Mucosa of rectum (tissue), 2 donors: Measurements from ENCODE around the gene GPR158.

ENCODE experiments used
- H3K27ac ChIP-seq, 2 donors: one replicate each; pipeline ENCODE4 v1.7.0; 2013; ENCODE audit warnings: inconsistent platforms in 2 of 2, low read depth in 2 of 2, low read length in 2 of 2
- H3K27me3 ChIP-seq, 2 donors: one replicate each; pipeline ENCODE4 v1.7.0; 2013; ENCODE audit warnings: low read length in 2 of 2; ENCODE audit not compliant: control insufficient read depth in 2 of 2, insufficient read depth in 2 of 2
- H3K36me3 ChIP-seq, 2 donors: one replicate each; pipeline ENCODE4 v1.7.0; 2013; ENCODE audit warnings: low read length in 2 of 2; ENCODE audit not compliant: control insufficient read depth in 2 of 2, insufficient read depth in 2 of 2
- H3K4me1 ChIP-seq, 2 donors: one replicate each; pipeline ENCODE4 v1.7.0; 2013; ENCODE audit warnings: low read length in 2 of 2, mild to moderate bottlenecking in 1 of 2; ENCODE audit not compliant: control insufficient read depth in 2 of 2, insufficient read depth in 2 of 2
- H3K4me3 ChIP-seq, 2 donors: one replicate each; pipeline ENCODE4 v1.7.0; 2013; ENCODE audit warnings: low read length in 2 of 2
- H3K9ac ChIP-seq, 2 donors: one replicate each; pipeline ENCODE4 v1.7.0; 2013; ENCODE audit warnings: low read length in 2 of 2, low read depth in 1 of 2, mild to moderate bottlenecking in 1 of 2
- H3K9me3 ChIP-seq, 2 donors: one replicate each; pipeline ENCODE4 v1.7.0; 2013; ENCODE audit warnings: low read length in 2 of 2; ENCODE audit not compliant: control insufficient read depth in 2 of 2
- donor health status: healthy.
- donor health status: Normal muscosa, but diverticular disease.

GPR158 gene

GRCh38 chr10:25506821-25507335 lies 332.1 kb downstream of the GPR158 start:
- Histone ChIP-seq H3K4me1 (no peaks in the 10 kb centered on the region), H3K4me3 (no peak overlapping the region), H3K27me3 (no peaks in the 10 kb centered on the region), H3K27ac (no peak overlapping the region), H3K9me3 (peaks cover 0 to 1% of the 10 kb centered on the region in 2 donors), H3K36me3 (no peaks in the 10 kb centered on the region), H3K9ac (no peak overlapping the region)

DNA sequence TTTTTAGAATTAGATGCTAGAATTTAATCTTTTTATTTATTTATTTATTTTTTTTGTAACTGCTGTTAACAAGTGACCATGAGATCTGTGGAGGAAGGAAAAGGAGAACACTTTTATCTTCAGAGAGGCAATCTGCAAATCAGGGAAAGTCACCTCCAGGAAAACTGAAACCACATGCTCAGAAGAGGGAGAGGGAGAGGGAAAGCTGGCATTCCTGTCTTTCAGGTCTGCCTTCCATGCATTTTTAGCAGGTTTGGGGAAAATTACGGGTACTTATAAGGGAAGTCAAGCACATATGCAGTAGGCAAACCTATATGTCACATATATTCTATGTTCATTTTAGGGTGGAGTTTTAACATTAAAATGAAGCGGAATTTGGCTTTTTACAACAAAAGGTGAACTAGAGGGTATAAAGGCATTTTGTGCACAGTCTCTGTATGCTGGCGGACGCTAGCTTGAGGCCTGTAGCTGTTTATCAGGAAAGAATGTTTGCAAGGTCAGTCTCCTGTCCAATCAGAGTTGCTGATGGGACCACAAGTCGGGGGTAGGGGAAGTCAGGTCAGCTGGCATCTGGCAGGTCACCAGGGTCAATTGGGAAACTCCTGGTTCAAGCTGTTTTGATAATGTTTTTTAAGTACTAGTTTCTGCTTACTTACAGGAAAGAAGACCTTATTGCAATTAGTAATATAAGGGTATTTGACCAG lies 333.5 kb downstream of the GPR158 start:
- Histone ChIP-seq H3K27ac (no peak overlapping the region), H3K4me1 (no peaks in the 10 kb centered on the region), H3K27me3 (no peaks in the 10 kb centered on the region), H3K9ac (no peak overlapping the region), H3K4me3 (no peak overlapping the region), H3K36me3 (no peaks in the 10 kb centered on the region), H3K9me3 (peaks cover 0 to 1% of the 10 kb centered on the region in 2 donors)

GRCh38 chr10:25509151-25509550 lies 334.4 kb downstream of the GPR158 start:
- Histone ChIP-seq H3K27ac (no peak overlapping the region), H3K27me3 (no peaks in the 10 kb centered on the region), H3K9ac (no peak overlapping the region), H3K4me3 (no peak overlapping the region), H3K9me3 (peaks cover 0 to 1% of the 10 kb centered on the region in 2 donors), H3K4me1 (no peaks in the 10 kb centered on the region), H3K36me3 (no peaks in the 10 kb centered on the region)

DNA sequence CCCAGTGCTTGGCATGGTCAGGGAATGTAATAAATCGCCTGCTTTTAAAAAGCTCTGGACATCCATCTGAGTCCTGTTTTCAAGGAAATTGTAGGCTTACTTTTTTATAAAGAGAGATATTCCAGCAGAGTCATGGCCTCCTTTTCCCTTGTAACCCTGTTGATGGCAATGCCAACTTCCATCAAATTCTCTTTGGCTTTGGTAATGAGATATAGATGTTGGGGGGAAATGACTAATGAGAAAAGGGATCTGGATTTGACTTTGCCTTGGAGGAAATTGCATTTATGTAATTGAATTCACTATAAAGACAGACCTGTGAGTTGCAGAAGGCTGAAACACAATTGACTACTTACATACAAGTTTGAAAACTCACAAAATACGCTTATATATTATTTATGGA lies 347.5 kb downstream of the GPR158 start:
- H3K9me3 ChIP-seq = no peaks in the 10 kb centered on the region
- no peak overlapping the region for H3K9ac ChIP-seq
- H3K4me1 ChIP-seq = no peaks in the 10 kb centered on the region
- H3K27ac ChIP-seq = no peak overlapping the region
- H3K27me3 ChIP-seq = no peaks in the 10 kb centered on the region
- H3K36me3 ChIP-seq = no peaks in the 10 kb centered on the region
- no peak overlapping the region for H3K4me3 ChIP-seq

- H3K27ac ChIP-seq = no peak overlapping the region
- no peaks in the 10 kb centered on the region for H3K4me1 ChIP-seq
- H3K36me3 ChIP-seq = no peaks in the 10 kb centered on the region
- H3K9ac ChIP-seq = no peak overlapping the region
- H3K9me3 ChIP-seq = no peaks in the 10 kb centered on the region
- H3K4me3 ChIP-seq = no peak overlapping the region
- H3K27me3 ChIP-seq = no peaks in the 10 kb centered on the region
These were observed 348.3 kb downstream of the GPR158 start for GRCh38 chr10:25522946-25523608.

DNA sequence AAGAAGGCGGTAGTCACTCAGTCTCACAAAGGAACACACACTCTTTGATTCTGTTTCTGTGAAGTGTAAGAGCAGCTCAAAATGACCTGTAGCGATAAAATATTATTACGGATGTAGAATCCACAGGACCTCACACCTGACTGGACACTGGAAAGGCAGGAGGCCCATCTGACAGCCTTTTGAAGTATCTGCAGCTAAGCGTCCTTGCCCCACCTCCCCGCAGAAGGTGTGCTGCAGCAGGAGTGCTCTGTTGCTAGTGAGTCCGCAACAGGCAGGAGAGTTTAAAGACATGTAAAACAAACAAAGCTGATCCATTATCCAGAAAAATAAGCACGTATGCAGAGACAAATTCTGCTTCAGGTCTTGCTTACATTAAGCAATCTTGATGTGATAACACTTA lies 355.5 kb downstream of the GPR158 start:
- Histone ChIP-seq H3K27me3 (no peaks in the 10 kb centered on the region), H3K36me3 (no peaks in the 10 kb centered on the region), H3K4me3 (no peak overlapping the region), H3K27ac (no peak overlapping the region), H3K9ac (no peak overlapping the region), H3K9me3 (no peaks in the 10 kb centered on the region), H3K4me1 (no peaks in the 10 kb centered on the region)

DNA sequence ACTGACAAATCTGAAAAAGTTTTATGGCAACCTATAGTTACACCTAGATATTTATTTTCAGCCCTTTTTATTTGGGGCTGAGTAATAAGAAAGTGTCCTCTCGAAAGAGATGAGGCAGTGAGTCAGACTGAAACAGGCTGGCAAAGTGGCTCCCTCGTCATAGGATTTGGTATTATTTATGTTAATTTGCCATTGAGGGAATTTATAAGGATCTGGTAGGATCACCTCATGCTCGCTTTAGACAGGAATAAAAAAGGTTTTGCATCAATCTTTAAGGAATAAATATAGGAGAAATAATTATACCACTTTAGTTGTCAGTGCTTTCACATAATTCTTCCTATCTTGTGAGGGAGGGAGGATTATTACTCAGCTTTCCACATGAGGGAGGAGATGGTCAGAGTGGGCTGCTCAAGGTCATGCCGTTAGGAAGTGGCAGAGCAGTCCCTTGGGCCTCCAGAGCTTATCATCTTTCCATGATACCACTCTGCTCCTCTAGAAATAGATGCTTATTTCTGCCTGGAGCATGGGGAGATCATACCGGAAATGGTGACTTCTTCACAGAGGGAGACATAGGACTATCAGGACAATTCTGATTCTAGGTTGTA lies 356.8 kb downstream of the GPR158 start:
- Histone ChIP-seq H3K27me3 (no peaks in the 10 kb centered on the region), H3K9me3 (no peaks in the 10 kb centered on the region), H3K4me3 (no peak overlapping the region), H3K4me1 (no peaks in the 10 kb centered on the region), H3K27ac (no peak overlapping the region), H3K36me3 (no peaks in the 10 kb centered on the region), H3K9ac (no peak overlapping the region)

DNA sequence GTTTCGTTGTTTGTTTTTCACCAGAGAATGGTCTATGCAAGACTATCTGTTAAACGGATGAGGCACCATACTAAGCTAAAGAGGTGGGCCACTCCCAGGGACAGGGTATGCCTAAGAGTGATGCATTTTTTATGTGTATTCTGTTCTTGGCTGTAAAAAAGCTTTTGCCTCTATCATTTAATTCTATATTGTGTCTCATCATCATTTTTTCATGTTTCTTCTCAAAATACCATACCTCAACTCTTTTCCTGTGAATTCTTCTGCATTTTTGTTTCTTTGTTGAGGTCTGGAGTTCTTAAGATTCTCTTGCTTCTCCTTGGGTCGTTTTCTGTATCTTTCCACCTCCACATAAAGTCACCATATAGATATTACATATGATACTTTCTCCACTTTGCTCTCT lies 357.4 kb downstream of the GPR158 start:
- no peaks in the 10 kb centered on the region for H3K36me3 ChIP-seq
- no peak overlapping the region for H3K27ac ChIP-seq
- H3K9ac ChIP-seq = no peak overlapping the region
- H3K4me1 ChIP-seq = no peaks in the 10 kb centered on the region
- no peaks in the 10 kb centered on the region for H3K9me3 ChIP-seq
- H3K4me3 ChIP-seq = no peak overlapping the region
- H3K27me3 ChIP-seq = no peaks in the 10 kb centered on the region

- Histone ChIP-seq H3K27me3 (no peaks in the 10 kb centered on the region), H3K36me3 (no peaks in the 10 kb centered on the region), H3K9ac (no peak overlapping the region), H3K4me3 (no peak overlapping the region), H3K9me3 (no peaks in the 10 kb centered on the region), H3K27ac (no peak overlapping the region), H3K4me1 (no peaks in the 10 kb centered on the region)
These were observed 361.2 kb downstream of the GPR158 start for GRCh38 chr10:25536027-25536426.

DNA sequence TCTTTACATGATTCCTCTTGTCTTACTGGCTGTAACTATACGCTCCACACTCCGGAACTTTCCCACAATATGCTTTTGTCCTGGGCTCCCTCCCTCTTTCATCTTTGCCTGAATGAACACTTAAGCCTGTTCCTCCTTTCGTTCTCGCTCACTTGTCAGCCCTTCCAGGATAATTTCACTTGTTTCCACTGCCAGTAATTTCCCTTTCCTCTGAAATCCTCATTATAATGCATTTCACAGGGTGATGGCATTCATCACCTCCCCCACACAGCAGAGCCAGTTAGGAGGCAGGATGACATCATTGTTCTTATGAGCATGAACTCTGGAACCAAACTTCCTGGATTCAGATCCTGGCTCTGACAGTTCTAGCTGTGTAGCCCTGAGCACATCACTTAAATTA lies 372.6 kb downstream of the GPR158 start:
- Histone ChIP-seq H3K27ac (no peak overlapping the region), H3K9ac (no peak overlapping the region), H3K9me3 (no peaks in the 10 kb centered on the region), H3K36me3 (no peaks in the 10 kb centered on the region), H3K4me3 (no peak overlapping the region), H3K4me1 (no peaks in the 10 kb centered on the region), H3K27me3 (no peaks in the 10 kb centered on the region)
